GM10248 (cell line): ENCODE measurements around the gene PSAP.

Experiments used
- CTCF ChIA-PET: fragments of 300-600 bp; sonication (Branson Sonifier 250); formaldehyde crosslinking; extraction: SDS; loops from one replicate; lab custom pipeline; 2021; ENCODE audit warnings: antibody characterized with exemption; lab: Yijun Ruan, JAX
- POLR2A ChIA-PET: fragments of 350-650 bp; sonication (Branson Sonifier 250); formaldehyde crosslinking; extraction: SDS; loops from one replicate; lab custom pipeline; 2020; ENCODE audit warnings: antibody characterized with exemption; lab: Yijun Ruan, JAX
- DNase-seq: peaks from one replicate; pipeline ENCODE4 v3.0.0; 2012; ENCODE audit errors: extremely low spot score
- CTCF ChIP-seq: IDR thresholded peaks from 2 replicates; pipeline ENCODE4 v1.5.1; 2012; ENCODE audit warnings: mild to moderate bottlenecking, low read depth; ENCODE audit errors: extremely low read depth, missing control alignments, control extremely low read depth

The PSAP gene

GRCh38 chr10:71828702-71829101 is 22.3 kb downstream of the PSAP start:
- TF ChIP-seq CTCF, result no peak
- CTCF ChIA-PET, result interaction anchor here (1.4 to 1.5 kb wide), 3 partner anchors 68 to 132 kb away, joined by 3 to 7 read pairs (median 3); no protein-coding TSS in a partner anchor
- DNase-seq, result no peak
- POLR2A ChIA-PET, result no interaction called here

GRCh38 chr10:71827852-71828251 is 23.2 kb downstream of the PSAP start:
- TF ChIP-seq CTCF, result no peak
- CTCF ChIA-PET, result interaction anchor here (0.6 to 1.4 kb wide), 2 partner anchors 53 to 131 kb away, joined by 3 read pairs; no protein-coding TSS in a partner anchor
- POLR2A ChIA-PET, result no interaction called here
- DNase-seq, result no peak

- DNase-seq, result no peak
- POLR2A ChIA-PET, result no interaction called here
- no peak for TF ChIP-seq CTCF
- CTCF ChIA-PET, result interaction anchor here (1.0 to 1.9 kb wide), 9 partner anchors 8 to 461 kb away, joined by 3 to 11 read pairs (median 5); no protein-coding TSS in a partner anchor
These were observed 25.8 kb downstream of the PSAP start for GRCh38 chr10:71825217-71825616.

GRCh38 chr10:71824333-71824732 is 26.7 kb downstream of the PSAP start:
- POLR2A ChIA-PET, result no interaction called here
- TF ChIP-seq CTCF, result no peak
- DNase-seq, result no peak
- CTCF ChIA-PET, result interaction anchor here (1.0 to 1.6 kb wide), 3 partner anchors 8 to 72 kb away, joined by 3 to 4 read pairs (median 4); no protein-coding TSS in a partner anchor

GRCh38 chr10:71823356-71823755 is 27.7 kb downstream of the PSAP start:
- ChIA-PET POLR2A (no interaction called here), CTCF (interaction anchor here (1.8 kb wide), 2 partner anchors 11 to 73 kb away, joined by 5 to 22 read pairs; no protein-coding TSS in a partner anchor)
- no peak for DNase-seq
- TF ChIP-seq CTCF, result no peak

- POLR2A ChIA-PET, result no interaction called here
- no peak for TF ChIP-seq CTCF
- CTCF ChIA-PET, result interaction anchor here (0.7 to 1.8 kb wide), 4 partner anchors 10 to 74 kb away, joined by 3 to 22 read pairs (median 4); no protein-coding TSS in a partner anchor
- no peak for DNase-seq
These were observed 28.9 kb downstream of the PSAP start for GRCh38 chr10:71821909-71822763.
